ENCODE data around the gene MXRA7. TPM values are rescaled to one million over a fixed set of nuclear protein-coding genes. Genes with fewer than 3 reads are reported as not detected.
"Not testable (repeated sequence)": the region's sequence is repeated elsewhere in the genome, so short reads cannot be mapped to it uniquely, and the experiment has no call there.

MXRA7 gene
- total RNA-seq, 6 experiments from 2014 or later = 180 to 259 (median 192) TPM

- no peak overlapping the region; the same call in 1 of the 2 replicates for H3K4me3 Mint-ChIP-seq
- H3K4me1 Mint-ChIP-seq (ENCODE audit: low read depth) = peaks cover 61% of the 10 kb centered on the region
- no peak for DNase-seq
- peaks cover 5% of the 10 kb centered on the region for H3K27me3 Mint-ChIP-seq (ENCODE audit: insufficient read depth)
- no peak for TF ChIP-seq CTCF (IDR thresholded peaks at IDR 0.05)
- H3K27ac Mint-ChIP-seq = peak overlapping the region; percentile 98
- no peaks in the 10 kb centered on the region for H3K9me3 Mint-ChIP-seq
- peaks cover 49% of the 10 kb centered on the region for H3K36me3 Mint-ChIP-seq (ENCODE audit: low read depth)
These were observed 4.7 kb upstream of the MXRA7 start for GRCh38 chr17:76715496-76715830.

GRCh38 chr17:76714822-76715495 lies 4.2 kb upstream of the MXRA7 start:
- H3K27me3 Mint-ChIP-seq (ENCODE audit: insufficient read depth) = peaks cover 8% of the 10 kb centered on the region
- peaks cover 61% of the 10 kb centered on the region for H3K4me1 Mint-ChIP-seq (ENCODE audit: low read depth)
- DNase-seq = peak; percentile 50
- TF ChIP-seq CTCF (IDR thresholded peaks at IDR 0.05) = peak; percentile 96
- peaks cover 46% of the 10 kb centered on the region for H3K36me3 Mint-ChIP-seq (ENCODE audit: low read depth)
- H3K4me3 Mint-ChIP-seq = peak overlapping the region; percentile 72
- peak overlapping the region; percentile 98 for H3K27ac Mint-ChIP-seq
- H3K9me3 Mint-ChIP-seq = no peaks in the 10 kb centered on the region

- peaks cover 14% of the 10 kb centered on the region for H3K27me3 Mint-ChIP-seq (ENCODE audit: insufficient read depth)
- no peak for TF ChIP-seq CTCF (IDR thresholded peaks at IDR 0.05)
- H3K4me3 Mint-ChIP-seq = no peak overlapping the region
- H3K9me3 Mint-ChIP-seq = no peaks in the 10 kb centered on the region
- peaks cover 64% of the 10 kb centered on the region for H3K4me1 Mint-ChIP-seq (ENCODE audit: low read depth)
- H3K27ac Mint-ChIP-seq = peak overlapping the region; percentile 43
- peaks cover 46% of the 10 kb centered on the region for H3K36me3 Mint-ChIP-seq (ENCODE audit: low read depth)
- no peak for DNase-seq
These were observed 3.6 kb upstream of the MXRA7 start for GRCh38 chr17:76714336-76714735.

GRCh38 chr17:76713765-76714164 lies 3.0 kb upstream of the MXRA7 start:
- Mint-ChIP-seq H3K4me3 (no peak overlapping the region), H3K27ac (peak overlapping the region; percentile 43; the same call in 1 of the 2 replicates), H3K36me3 (ENCODE audit: low read depth) (peaks cover 42% of the 10 kb centered on the region), H3K9me3 (no peaks in the 10 kb centered on the region), H3K4me1 (ENCODE audit: low read depth) (peaks cover 67% of the 10 kb centered on the region), H3K27me3 (ENCODE audit: insufficient read depth) (peaks cover 14% of the 10 kb centered on the region)
- no peak for DNase-seq
- no peak for TF ChIP-seq CTCF (IDR thresholded peaks at IDR 0.05)

GRCh38 chr17:76712321-76712720 lies 1.6 kb upstream of the MXRA7 start:
- not testable (repeated sequence) for H3K9me3 Mint-ChIP-seq, H3K27ac Mint-ChIP-seq, DNase-seq, H3K4me3 Mint-ChIP-seq
- Mint-ChIP-seq H3K27me3 (ENCODE audit: insufficient read depth) (peaks cover 14% of the 10 kb centered on the region), H3K4me1 (ENCODE audit: low read depth) (peaks cover 70% of the 10 kb centered on the region), H3K36me3 (ENCODE audit: low read depth) (peaks cover 41% of the 10 kb centered on the region)

GRCh38 chr17:76709951-76710862 lies 558 bp downstream of the MXRA7 start:
- H3K9me3 Mint-ChIP-seq, DNase-seq: not testable (repeated sequence)
- Mint-ChIP-seq H3K27me3 (ENCODE audit: insufficient read depth) (peaks cover 12% of the 10 kb centered on the region), H3K4me3 (peak overlapping the region; percentile 99), H3K36me3 (ENCODE audit: low read depth) (peaks cover 34% of the 10 kb centered on the region), H3K4me1 (ENCODE audit: low read depth) (peaks cover 57% of the 10 kb centered on the region), H3K27ac (peak overlapping the region; percentile 99)
